H54 (cell line): Measurements from ENCODE around the gene LSM3.

Source experiments
- DNase-seq: peaks from one replicate; pipeline ENCODE4 v3.0.0; 2011; ENCODE audit warnings: low spot score, mixed read lengths; ENCODE audit not compliant: insufficient read length
- FAIRE-seq: peaks from 3 replicates; lab custom pipeline; 2011; peaks lifted over from hg19 to GRCh38; lab: Jason Lieb, UNC
- POLR2A ChIP-seq: IDR thresholded peaks from 2 replicates; pipeline ENCODE4 v1.6.1; 2011; ENCODE audit warnings: low read depth, mild to moderate bottlenecking, low read length

The LSM3 gene

GRCh38 chr3:14138878-14139655 is 39.5 kb upstream of the LSM3 start:
- no peak for TF ChIP-seq POLR2A
- DNase-seq (no peak), FAIRE-seq (no peak)

- TF ChIP-seq POLR2A = no peak
Measured at GRCh38 chr3:14139771-14140170, 38.8 kb upstream of the LSM3 start.

GRCh38 chr3:14140668-14141067 is 37.9 kb upstream of the LSM3 start:
- DNase-seq = no peak
- TF ChIP-seq POLR2A = no peak
- no peak for FAIRE-seq

More at GRCh38 chr3:14139771-14140170, 38.8 kb upstream of the LSM3 start:
- no peak for DNase-seq
- no peak for FAIRE-seq

GRCh38 chr3:14141144-14141543 is 37.5 kb upstream of the LSM3 start:
- FAIRE-seq (no peak), DNase-seq (no peak)
- TF ChIP-seq POLR2A = no peak

GRCh38 chr3:14141602-14142341 is 36.8 kb upstream of the LSM3 start:
- DNase-seq (no peak), FAIRE-seq (no peak)
- no peak for TF ChIP-seq POLR2A

GRCh38 chr3:14142567-14143270 is 35.9 kb upstream of the LSM3 start:
- no peak for TF ChIP-seq POLR2A
- FAIRE-seq (no peak), DNase-seq (no peak)

GRCh38 chr3:14143271-14144225 is 35.1 kb upstream of the LSM3 start:
- FAIRE-seq (no peak), DNase-seq (peak; percentile 49)
- TF ChIP-seq POLR2A = no peak

- no peak for FAIRE-seq
- no peak for TF ChIP-seq POLR2A
- DNase-seq = peak; percentile 88
Measured at GRCh38 chr3:14144423-14145075, 34.1 kb upstream of the LSM3 start.

GRCh38 chr3:14145236-14145635 is 33.4 kb upstream of the LSM3 start:
- DNase-seq (no peak), FAIRE-seq (no peak)
- TF ChIP-seq POLR2A = no peak

GRCh38 chr3:14145670-14146380 is 32.8 kb upstream of the LSM3 start:
- no peak for TF ChIP-seq POLR2A
- DNase-seq = no peak
- FAIRE-seq = no peak

- no peak for FAIRE-seq
- no peak for TF ChIP-seq POLR2A
- no peak for DNase-seq
Measured at GRCh38 chr3:14146381-14147065, 32.1 kb upstream of the LSM3 start.
